Panc1 (cell line): ENCODE results near the gene KLHL41.

Experiments used
- CTCF ChIP-seq: fragments of 450-650 bp; IDR thresholded peaks from 2 replicates; pipeline ENCODE4 v1.5.1; 2017; ENCODE audit warnings: mild to moderate bottlenecking
- POLR2AphosphoS5 ChIP-seq: IDR thresholded peaks from 2 replicates; pipeline ENCODE4 v1.6.1; 2012; ENCODE audit warnings: mild to moderate bottlenecking, low read depth, low read length, moderate library complexity
- REST ChIP-seq, 2 experiments: IDR thresholded peaks; 2 replicates each; pipeline ENCODE4 v1.6.1; 2011 to 2012; ENCODE audit warnings: low read depth in 2 of 2, control low read depth in 1 of 2, low read length in 1 of 2, mild to moderate bottlenecking in 1 of 2, moderate library complexity in 1 of 2; ENCODE audit not compliant: insufficient read depth in 1 of 2
- SIN3A ChIP-seq: IDR thresholded peaks from 2 replicates; pipeline ENCODE4 v1.6.1; 2012; ENCODE audit warnings: low read depth, mild to moderate bottlenecking, low read length, moderate library complexity, borderline replicate concordance; ENCODE audit not compliant: insufficient read depth
- TCF7L2 ChIP-seq: IDR thresholded peaks from 2 replicates; pipeline ENCODE4 v1.6.1; 2011; ENCODE audit warnings: mild to moderate bottlenecking, low read depth, low read length, inconsistent platforms

DNA sequence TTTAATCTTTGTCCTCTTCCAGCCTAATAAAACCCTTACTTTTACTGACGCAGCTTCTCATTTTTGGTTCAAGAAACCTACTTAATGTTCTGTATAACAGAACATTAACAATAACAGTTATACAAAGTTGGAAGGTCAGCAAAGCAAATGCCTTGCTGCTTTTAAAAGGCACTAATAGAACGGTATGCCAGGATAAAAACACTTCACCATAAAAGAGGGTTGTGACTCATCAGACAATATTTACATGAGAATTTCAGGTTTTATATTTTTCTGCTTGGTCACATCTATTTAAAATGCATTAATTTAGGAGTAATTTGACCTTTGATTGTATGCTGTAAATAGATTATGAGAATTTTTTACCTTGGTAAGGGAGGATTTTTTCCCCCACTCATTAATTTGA lies 3.0 kb downstream of the KLHL41 start:
- TF ChIP-seq POLR2AphosphoS5 (no peak), CTCF (no peak), SIN3A (no peak), REST (IDR thresholded peaks at IDR 0.05; ENCODE audit: insufficient read depth in 1 of 2, low read depth in 2 of 2, low read length in 1 of 2) (no peak), TCF7L2 (no peak)
